ENCODE results near the gene HSD11B1.
A peak's percentile ranks its signal among the peaks of the same experiment; 100 is the strongest.
"Not testable (repeated sequence)": the region's sequence is repeated elsewhere in the genome, so short reads cannot be mapped to it uniquely, and the experiment has no call there.

Gene HSD11B1

DNA sequence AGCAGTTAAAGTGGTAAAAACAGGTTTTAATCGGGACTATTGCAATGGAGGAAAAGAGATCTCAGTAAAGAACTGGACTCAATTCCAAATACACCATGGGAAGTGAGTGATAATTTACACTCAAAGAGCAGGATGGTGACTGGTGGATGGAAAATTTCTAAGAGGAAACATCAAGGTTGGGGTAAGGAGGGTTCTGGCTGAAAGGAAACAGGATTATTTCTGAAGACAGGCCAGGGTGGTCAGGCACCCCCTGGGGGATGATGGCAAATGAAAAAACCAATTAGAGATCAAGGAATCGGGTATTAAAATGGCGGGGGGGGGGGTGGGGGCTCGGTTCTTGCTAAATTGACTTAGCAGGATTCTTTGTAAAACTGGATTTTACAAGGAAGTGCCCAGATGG is 12.3 kb upstream of the HSD11B1 start:
- DNase-seq, result peak in 1 of 3 experiments; percentile 18

DNA sequence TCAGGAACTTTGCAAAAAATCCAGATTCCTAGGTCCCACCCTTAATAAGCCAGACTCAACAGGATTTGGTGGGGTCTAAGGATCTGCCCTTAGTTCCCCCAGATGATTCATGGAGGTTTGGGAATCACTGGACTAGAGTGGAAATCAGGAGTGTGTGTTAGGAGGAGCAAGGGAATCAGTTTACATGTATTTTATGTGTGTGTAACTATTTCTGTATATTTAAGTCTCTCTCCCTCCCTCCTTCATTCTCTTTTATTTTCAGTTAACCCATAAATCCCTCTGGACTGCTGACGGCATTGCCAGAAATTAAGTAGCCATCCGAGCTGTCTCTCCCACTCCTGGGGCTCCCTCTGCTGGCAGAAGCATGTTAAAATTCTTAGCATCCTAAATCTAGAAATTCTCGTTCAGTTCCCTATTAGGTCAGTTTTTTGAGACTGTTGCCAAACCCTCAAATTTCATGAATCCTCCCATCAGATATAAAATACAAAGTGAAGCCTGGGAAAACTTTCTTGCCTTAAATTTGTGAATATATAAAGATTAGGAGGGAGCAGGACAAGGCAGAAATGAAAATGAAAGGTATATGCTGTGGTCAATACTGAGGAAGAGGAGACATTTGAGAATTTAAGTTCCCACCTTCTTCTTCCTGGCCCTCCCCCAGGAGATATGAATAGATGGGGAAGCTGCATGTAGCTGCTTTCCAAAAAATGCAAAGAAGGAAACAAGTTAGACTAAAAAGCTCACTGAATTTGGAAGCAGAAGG is 11.7 kb upstream of the HSD11B1 start:
- DNase-seq, result peak; percentile 18 to 90 (median 52)

GRCh38 chr1:209696673-209697072 is 8.0 kb upstream of the HSD11B1 start:
- peak in 1 of 3 experiments; percentile 35 for DNase-seq

- no peak for DNase-seq
Measured at GRCh38 chr1:209697126-209697525, 7.5 kb upstream of the HSD11B1 start.

DNA sequence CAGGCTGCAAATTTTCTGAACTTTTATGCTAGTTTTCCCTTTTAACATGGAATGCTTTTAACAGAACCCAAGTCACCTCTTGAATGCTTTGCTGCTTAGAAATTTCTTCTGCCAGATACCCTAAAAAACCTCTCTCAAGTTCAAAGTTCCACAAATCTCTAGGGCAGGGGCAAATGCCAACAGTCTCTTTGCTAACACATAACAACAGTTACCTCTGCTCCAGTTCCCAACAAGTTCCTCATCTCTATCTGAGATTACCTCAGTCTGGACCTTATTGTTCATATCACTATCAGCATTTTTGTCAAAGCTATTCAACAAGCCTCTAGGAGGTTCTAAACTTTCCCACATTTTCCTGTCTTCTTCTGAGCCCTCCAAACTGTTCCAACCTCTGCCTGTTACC is 4.0 kb upstream of the HSD11B1 start:
- not testable (repeated sequence) for DNase-seq

GRCh38 chr1:209702832-209703231 is 1.8 kb upstream of the HSD11B1 start:
- no peak for DNase-seq

- DNase-seq, result no peak
Measured at GRCh38 chr1:209703834-209704504, 677 bp upstream of the HSD11B1 start.

- no peak for DNase-seq
Measured at GRCh38 chr1:209705033-209705598, 470 bp downstream of the HSD11B1 start.

DNA sequence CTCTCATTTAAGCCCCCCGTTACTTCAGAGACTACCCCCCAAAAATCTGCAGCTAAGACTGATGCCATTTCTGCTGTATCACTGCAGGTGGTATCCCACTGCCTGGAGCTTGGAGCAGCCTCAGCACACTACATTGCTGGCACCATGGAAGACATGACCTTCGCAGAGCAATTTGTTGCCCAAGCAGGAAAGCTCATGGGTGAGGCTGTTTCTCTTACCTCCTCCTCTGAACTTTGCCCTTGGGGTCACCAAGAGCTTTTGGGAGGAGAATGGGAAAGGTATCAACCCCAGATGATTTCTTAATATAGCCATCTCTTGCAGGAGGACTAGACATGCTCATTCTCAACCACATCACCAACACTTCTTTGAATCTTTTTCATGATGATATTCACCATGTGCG is 2.0 kb downstream of the HSD11B1 start:
- no peak for DNase-seq

DNA sequence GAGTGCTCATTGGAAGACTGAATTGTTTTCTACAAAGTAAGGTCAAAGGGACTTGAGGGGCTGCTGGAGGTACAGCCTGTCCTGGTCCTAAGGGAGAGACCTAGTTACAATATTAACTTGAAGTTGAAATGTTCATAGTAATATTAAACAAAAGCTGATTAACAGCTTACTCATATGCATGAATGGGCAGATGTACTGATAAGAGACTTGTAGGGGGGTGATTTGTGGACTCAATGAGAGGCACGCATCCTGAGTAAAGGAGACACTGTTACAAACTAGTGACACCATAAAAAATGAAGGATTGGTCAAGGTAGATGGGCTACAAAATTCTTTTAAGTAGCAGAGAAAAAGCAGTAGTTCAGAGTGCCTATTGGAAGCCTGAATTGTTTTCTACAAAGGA is 2.7 kb downstream of the HSD11B1 start:
- no peak for DNase-seq

DNA sequence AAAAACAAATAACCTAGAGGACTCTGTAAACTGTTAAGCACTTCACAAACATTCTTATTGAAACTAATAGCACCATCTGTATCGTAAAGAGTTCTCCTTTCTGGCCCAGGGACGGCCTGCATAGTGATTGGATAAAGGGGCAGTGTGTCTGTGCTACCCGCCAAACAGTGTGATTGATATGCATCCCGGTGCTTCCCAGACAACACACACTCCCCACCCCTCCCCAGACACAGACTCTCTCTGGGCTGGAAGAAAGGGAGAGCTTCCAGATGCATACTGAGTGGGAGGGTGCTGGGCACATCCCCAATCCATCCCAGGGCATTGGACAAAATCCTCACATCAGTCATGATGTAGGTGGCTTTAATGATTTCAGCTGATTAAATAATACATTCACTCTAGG is 3.7 kb downstream of the HSD11B1 start:
- no peak for DNase-seq

DNA sequence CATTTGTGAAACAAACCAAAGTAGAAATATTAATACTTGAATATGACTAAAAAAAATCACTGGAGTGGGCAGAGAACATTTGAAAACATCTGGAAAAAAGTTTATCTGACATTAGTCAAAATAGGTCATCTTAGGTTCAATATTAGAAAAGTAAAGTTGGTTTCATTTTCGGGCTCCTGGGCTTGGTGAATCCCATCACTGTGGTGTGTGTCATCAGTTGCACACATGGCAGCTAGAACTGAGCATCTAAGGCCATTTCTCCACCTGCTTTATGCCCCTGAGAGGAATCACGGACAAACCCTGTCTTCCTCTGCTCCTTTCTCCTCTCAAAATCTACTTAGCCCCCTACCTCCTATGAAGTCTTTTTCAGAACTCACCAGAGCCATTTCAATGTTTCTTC is 5.4 kb downstream of the HSD11B1 start:
- no peak for DNase-seq

GRCh38 chr1:209710847-209711246 is 6.2 kb downstream of the HSD11B1 start:
- no peak for DNase-seq

DNA sequence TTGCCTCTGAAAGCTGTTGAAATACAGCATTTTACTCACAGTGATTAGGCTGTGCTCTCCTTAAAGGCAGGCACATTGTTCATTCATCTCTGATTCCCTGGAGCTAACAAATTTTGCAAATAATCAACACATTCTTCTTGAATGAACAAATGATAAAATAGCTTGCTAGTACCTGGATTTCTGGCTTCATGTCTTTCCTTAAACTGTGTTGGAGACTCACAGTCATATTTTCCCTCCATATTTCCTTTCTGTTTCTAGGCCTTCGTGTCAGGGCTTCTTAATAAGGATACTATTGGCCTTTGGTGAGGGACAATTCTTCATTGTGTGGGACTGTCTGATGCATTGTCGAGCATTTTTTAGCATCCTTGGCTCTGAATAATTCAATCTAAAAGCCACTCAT is 9.7 kb downstream of the HSD11B1 start:
- DNase-seq, result no peak

GRCh38 chr1:209715314-209715713 is 10.7 kb downstream of the HSD11B1 start:
- no peak for DNase-seq

GRCh38 chr1:209717818-209718217 is 13.2 kb downstream of the HSD11B1 start:
- no peak for DNase-seq

- DNase-seq, result no peak
Measured at GRCh38 chr1:209720326-209720725, 15.7 kb downstream of the HSD11B1 start.

GRCh38 chr1:209720826-209721225 is 16.2 kb downstream of the HSD11B1 start:
- no peak for DNase-seq

- no peak for DNase-seq
Measured at GRCh38 chr1:209721323-209721722, 16.7 kb downstream of the HSD11B1 start.

DNA sequence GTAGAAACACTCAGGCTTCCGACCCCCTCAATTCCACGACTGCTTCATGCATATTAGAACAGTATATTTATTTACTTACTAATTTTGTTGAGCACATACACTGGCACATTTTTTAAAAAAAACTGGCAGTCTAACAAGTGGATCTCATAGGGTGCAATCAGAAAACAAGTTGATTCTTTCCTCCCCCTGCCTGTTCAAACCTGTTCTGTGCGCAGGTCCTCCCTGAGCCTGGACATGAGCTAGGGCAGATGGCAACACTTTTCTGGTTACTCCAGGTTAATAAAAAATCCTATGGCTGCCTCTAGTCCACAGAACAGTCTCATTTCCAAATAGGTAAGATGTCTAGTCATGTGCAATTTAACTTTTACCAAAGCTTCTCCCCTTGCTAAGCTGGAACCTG is 18.6 kb downstream of the HSD11B1 start:
- DNase-seq, result no peak

GRCh38 chr1:209723756-209724693 is 19.4 kb downstream of the HSD11B1 start:
- DNase-seq, result no peak

DNA sequence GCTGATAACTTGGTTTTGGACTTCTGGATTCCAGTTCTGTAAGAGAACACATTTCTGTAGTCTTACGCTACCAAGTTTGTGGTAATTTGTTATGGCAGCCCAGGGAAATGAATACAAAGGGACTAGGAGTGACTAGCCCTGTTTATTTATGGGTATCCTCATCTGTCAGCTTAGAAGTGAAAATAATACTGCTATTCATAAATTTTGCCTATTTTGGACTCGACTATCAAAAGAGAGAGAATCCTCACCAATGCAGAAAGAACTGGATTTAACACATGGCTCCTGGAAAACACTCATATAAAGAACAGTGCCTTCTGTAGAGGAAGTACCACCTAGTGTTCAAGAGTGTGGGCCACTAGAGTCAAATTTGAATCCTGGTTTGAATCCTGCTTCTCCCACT is 22.6 kb downstream of the HSD11B1 start:
- no peak for DNase-seq

DNA sequence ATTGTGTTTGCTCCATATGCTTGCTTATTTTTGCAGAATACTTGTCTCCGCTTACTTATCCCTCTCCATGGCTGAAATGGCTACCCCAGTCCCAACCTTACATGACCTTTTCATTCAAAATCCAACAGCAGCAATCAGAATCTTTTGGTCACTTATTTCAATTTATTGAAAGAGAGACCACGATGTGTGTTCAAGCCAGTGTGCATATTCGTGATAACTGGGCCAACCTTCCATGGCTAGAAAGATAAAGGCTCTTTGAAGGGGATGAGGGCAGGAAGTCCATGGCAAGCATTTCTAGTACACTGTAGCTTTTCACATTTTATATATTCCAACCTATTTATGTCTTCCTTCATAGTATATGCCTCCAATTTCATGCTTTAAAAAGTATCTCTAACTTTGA is 23.1 kb downstream of the HSD11B1 start:
- no peak for DNase-seq

Data from NCI-H1417 (cell line).